SU-DHL-6 (cell line): ENCODE results near the gene TRRAP.

ENCODE experiments used
- CTCF ChIP-seq: fragments of 200-600 bp; sonication (generic); IDR thresholded peaks from one replicate; pipeline ENCODE4 v1.5.1; 2017; ENCODE audit warnings: antibody characterized with exemption, mild to moderate bottlenecking, low read length, moderate library complexity; ENCODE audit not compliant: insufficient read depth, poor library complexity, severe bottlenecking
- EZH2phosphoT487 ChIP-seq: fragments of 200-600 bp; sonication (generic), shearing (Covaris generic); conservative IDR thresholded peaks from 2 replicates; pipeline ENCODE4 v1.6.1; 2018; ENCODE audit warnings: mild to moderate bottlenecking, antibody characterized with exemption, low read length, moderate library complexity, mixed read lengths

- TF ChIP-seq CTCF (no peak), EZH2phosphoT487 (no peak)
These were observed 78.1 kb downstream of the TRRAP start for GRCh38 chr7:98956469-98956868.
